ENCODE data around the gene RNF111. TPM values are rescaled to one million over a fixed set of nuclear protein-coding genes. Genes with fewer than 3 reads are reported as not detected.

Gene RNF111
- 15.5 TPM for total RNA-seq

- peak; percentile 93 for ATAC-seq
- peak; percentile 90 for DNase-seq (ENCODE audit: low spot score)
Observed at GRCh38 chr15:58987491-58988005, at the start of gene RNF111. Gene RNF111 (plus strand): TSS chr15:58987663. CDS start chr15:59030823, 43,160 bp downstream.

GRCh38 chr15:58947179-58947578, 40.3 kb upstream of the RNF111 start:
- ATAC-seq (no peak), DNase-seq (ENCODE audit: low spot score) (no peak)

- no peak for ATAC-seq
- DNase-seq (ENCODE audit: low spot score) = no peak
Observed at GRCh38 chr15:58951388-58952007, 36.0 kb upstream of the RNF111 start.

- ATAC-seq = no peak
Observed at GRCh38 chr15:58952751-58953150, 34.7 kb upstream of the RNF111 start.

GRCh38 chr15:58957101-58957973, 30.1 kb upstream of the RNF111 start:
- ATAC-seq = peak; percentile 97

More at GRCh38 chr15:58952751-58953150, 34.7 kb upstream of the RNF111 start:
- no peak for DNase-seq (ENCODE audit: low spot score)

GRCh38 chr15:58958811-58959210, 28.7 kb upstream of the RNF111 start:
- no peak for DNase-seq (ENCODE audit: low spot score)

More at GRCh38 chr15:58957101-58957973, 30.1 kb upstream of the RNF111 start:
- no peak for DNase-seq (ENCODE audit: low spot score)

GRCh38 chr15:58962136-58962535, 25.3 kb upstream of the RNF111 start:
- DNase-seq (ENCODE audit: low spot score) (no peak), ATAC-seq (no peak)

More at GRCh38 chr15:58958811-58959210, 28.7 kb upstream of the RNF111 start:
- no peak for ATAC-seq

GRCh38 chr15:58962662-58963565, 24.5 kb upstream of the RNF111 start:
- ATAC-seq (no peak), DNase-seq (ENCODE audit: low spot score) (no peak)

GRCh38 chr15:58966698-58967097, 20.8 kb upstream of the RNF111 start:
- DNase-seq (ENCODE audit: low spot score) (no peak), ATAC-seq (no peak)

GRCh38 chr15:58967479-58967878, 20.0 kb upstream of the RNF111 start:
- DNase-seq (ENCODE audit: low spot score) = no peak

GRCh38 chr15:58977887-58978286, 9.6 kb upstream of the RNF111 start:
- ATAC-seq = no peak
- no peak for DNase-seq (ENCODE audit: low spot score)

More at GRCh38 chr15:58967479-58967878, 20.0 kb upstream of the RNF111 start:
- no peak for ATAC-seq

GRCh38 chr15:58980351-58980939, 7.0 kb upstream of the RNF111 start:
- no peak for DNase-seq (ENCODE audit: low spot score)
- ATAC-seq = peak; percentile 67

GRCh38 chr15:58981808-58982475, 5.5 kb upstream of the RNF111 start:
- peak; percentile 43 for ATAC-seq

GRCh38 chr15:58983261-58983660, 4.2 kb upstream of the RNF111 start:
- ATAC-seq (no peak), DNase-seq (ENCODE audit: low spot score) (no peak)

More at GRCh38 chr15:58981808-58982475, 5.5 kb upstream of the RNF111 start:
- no peak for DNase-seq (ENCODE audit: low spot score)

- DNase-seq (ENCODE audit: low spot score) = no peak
- no peak for ATAC-seq
Observed at GRCh38 chr15:58985443-58985842, 2.0 kb upstream of the RNF111 start.

GRCh38 chr15:58987036-58987435, 427 bp upstream of the RNF111 start:
- ATAC-seq (no peak), DNase-seq (ENCODE audit: low spot score) (no peak)

GRCh38 chr15:58988006-58988785, 733 bp downstream of the RNF111 start:
- DNase-seq (ENCODE audit: low spot score) (peak; percentile 85), ATAC-seq (peak; percentile 90)

- DNase-seq (ENCODE audit: low spot score) = no peak
- no peak for ATAC-seq
Observed at GRCh38 chr15:58992181-58992580, 4.7 kb downstream of the RNF111 start.

GRCh38 chr15:58994906-58995453, 7.5 kb downstream of the RNF111 start:
- DNase-seq (ENCODE audit: low spot score) (no peak), ATAC-seq (no peak)

Measured in left lobe of liver (tissue), 2 donors.